K562 (cell line): Measurements from ENCODE around the gene TLE3. TPM values are rescaled to one million over a fixed set of nuclear protein-coding genes. Genes with fewer than 3 reads are reported as not detected.

Source experiments
- ATAC-seq: fragments of 200-7000 bp; cut with Tn5 transposase; 3 replicates; pipeline ENCODE4 v1.9.1; 2020; ENCODE audit warnings: moderate library complexity
- BruUV-seq: library from RNA; stranded (reverse); fragments of 400-500 nt; replicated peaks from 2 replicates; lab custom pipeline; 2021; lab: Mats Ljungman, UMichigan
- CTCF ChIA-PET: fragments of 300-600 bp; formaldehyde crosslinking; extraction: SDS; loops from one replicate; lab custom pipeline; 2021; ENCODE audit warnings: low intra/inter-chr PET ratio; lab: Yijun Ruan, JAX
- POLR2A ChIA-PET: fragments of 300-600, 350-650 bp; sonication (Branson Sonifier 250); formaldehyde crosslinking; extraction: SDS; loops from one replicate; lab custom pipeline; 2021; ENCODE audit warnings: antibody characterized with exemption, inconsistent platforms; lab: Yijun Ruan, JAX
- DNase-seq, 4 experiments: peaks; one replicate each; pipeline versions ENCODE4 v3.0.0 to v3.0.0-alpha.2; 2011 to 2018; ENCODE audit warnings: low spot score in 3 of 4, mixed read lengths in 3 of 4; ENCODE audit errors: extremely low read depth in 1 of 4
- FAIRE-seq: peaks from 2 replicates; lab custom pipeline; 2011; peaks lifted over from hg19 to GRCh38; lab: Jason Lieb, UNC
- H2AFZ ChIP-seq: 2 replicates; pipeline ENCODE4 v1.6.0; 2011; ENCODE audit warnings: low read depth, low read length, control low read depth, inconsistent platforms
- H3K27ac ChIP-seq: fragments of 200-600 bp; 3 replicates; pipeline ENCODE4 v1.8.0; 2011; ENCODE audit warnings: low read depth, mild to moderate bottlenecking, control low read depth, inconsistent platforms, low read length, moderate library complexity, mixed read lengths; ENCODE audit errors: extremely low read depth
- H3K27me3 ChIP-seq, 2 experiments: fragments of 300-600 bp in 1 of 2; 2 replicates in 1 of 2; 3 replicates in 1 of 2; pipeline versions ENCODE4 v1.6.0 to v1.8.0; 2011; ENCODE audit warnings: inconsistent platforms in 2 of 2, low read length in 2 of 2, mild to moderate bottlenecking in 1 of 2, mixed read lengths in 1 of 2, moderate library complexity in 1 of 2; ENCODE audit not compliant: control insufficient read depth in 2 of 2, insufficient read depth in 2 of 2
- H3K36me3 ChIP-seq: fragments of 300-600 bp; 3 replicates; pipeline ENCODE4 v1.8.0; 2011; ENCODE audit warnings: mild to moderate bottlenecking, low read length, inconsistent platforms; ENCODE audit not compliant: control insufficient read depth, insufficient read depth
- H3K4me1 ChIP-seq, 2 experiments: fragments of 200-600 bp in 1 of 2; replicated peaks in 1 of 2; 2 replicates in 1 of 2; 3 replicates in 1 of 2; pipeline versions ENCODE4 v1.5.1 to v1.8.0; 2011; ENCODE audit warnings: inconsistent platforms in 2 of 2, low read length in 2 of 2, mild to moderate bottlenecking in 1 of 2, mixed read lengths in 1 of 2, moderate library complexity in 1 of 2; ENCODE audit not compliant: control insufficient read depth in 2 of 2, insufficient read depth in 2 of 2
- H3K4me2 ChIP-seq: 2 replicates; pipeline ENCODE4 v1.6.1; 2011; ENCODE audit warnings: low read length, control low read depth, inconsistent platforms, mixed read lengths; ENCODE audit not compliant: insufficient read depth
- H3K4me3 ChIP-seq: fragments of 200-600 bp; sonication (generic), shearing (Covaris generic); 2 replicates; pipeline ENCODE4 v1.5.1; 2016; ENCODE audit warnings: control low read depth, inconsistent platforms
- H3K79me2 ChIP-seq: fragments of 200-600 bp; 3 replicates; pipeline ENCODE4 v1.8.0; 2011; ENCODE audit warnings: low read length, inconsistent platforms; ENCODE audit not compliant: control insufficient read depth, insufficient read depth
- H3K9ac ChIP-seq, 2 experiments: 2 replicates each; pipeline versions ENCODE4 v1.6.0 to v1.6.1; 2011; ENCODE audit warnings: low read depth in 2 of 2, low read length in 2 of 2, control low read depth in 1 of 2, inconsistent platforms in 1 of 2, mild to moderate bottlenecking in 1 of 2, mixed read lengths in 1 of 2; ENCODE audit not compliant: insufficient read depth in 1 of 2
- H3K9me1 ChIP-seq: one replicate; pipeline ENCODE4 v1.6.0; 2011; ENCODE audit warnings: inconsistent platforms, mild to moderate bottlenecking, low read length, moderate library complexity; ENCODE audit not compliant: control insufficient read depth, insufficient read depth
- H3K9me3 ChIP-seq: replicated peaks from 2 replicates; pipeline ENCODE4 v1.5.1; 2011; ENCODE audit warnings: low read depth, low read length, inconsistent platforms; ENCODE audit not compliant: control insufficient read depth, insufficient read depth
- H4K20me1 ChIP-seq: replicated peaks from 2 replicates; pipeline ENCODE4 v1.6.1; 2011; ENCODE audit warnings: low read length, inconsistent platforms, mixed read lengths; ENCODE audit not compliant: control insufficient read depth, insufficient read depth
- CBX8 ChIP-seq: fragments of 200-600 bp; sonication (generic); IDR thresholded peaks from 2 replicates; pipeline ENCODE4 v1.6.1; 2012; ENCODE audit warnings: borderline replicate concordance, mixed run types, low read depth, mild to moderate bottlenecking, moderate library complexity, mixed read lengths, low read length, control low read depth, inconsistent platforms; ENCODE audit not compliant: poor library complexity, severe bottlenecking; ENCODE audit errors: extremely low read depth
- DACH1 ChIP-seq: fragments of 450-650 bp; IDR thresholded peaks from 2 replicates; pipeline ENCODE4 v1.6.1; 2018; ENCODE audit not compliant: partially characterized antibody
- HMG20B ChIP-seq: fragments of 250-450 bp; sonication (Bioruptor Pico); IDR thresholded peaks from 2 replicates; pipeline ENCODE4 v1.5.0; 2021; ENCODE audit warnings: mild to moderate bottlenecking
- MAFF ChIP-seq: IDR thresholded peaks from 2 replicates; pipeline ENCODE4 v1.6.1; 2012; ENCODE audit warnings: low read length, improper control_type of control experiment
- WGBS: fragments of 100-300 bp; shearing (Covaris generic); methylation state at CpG from one replicate; pipeline ENCODE4 v1.1.6; 2016; ENCODE audit warnings: low coverage, mixed read lengths; ENCODE audit not compliant: insufficient coverage; ENCODE audit errors: missing lambda C conversion rate; 5-methylcytosine and 5-hydroxymethylcytosine counted together
- in situ Hi-C: fragments of 300-500 bp; cut with MboI; formaldehyde crosslinking; loops from 4 replicates; pipeline ENCODE4 v1.15.0; 2018; ENCODE audit warnings: inconsistent platforms, mixed read lengths
- intact Hi-C: fragments of 100-400 bp; cut with micrococcal nuclease; formaldehyde crosslinking; loops from 2 replicates; pipeline ENCODE4 v1.14.2; 2022
- polyA plus RNA-seq, 8 experiments: library from polyadenylated mRNA; depleted of rRNA in 4 of 8; stranded (reverse) in 5 of 8; unstranded in 3 of 8; fragments of >200 nt; fragmentation: Nextera tagmentation in 2 of 8; fragmentation: Illumina TruSeq in 1 of 8; extraction: Ambion mirVana in 2 of 8; extraction: Trizol in 1 of 8; gene quantifications; 2 replicates each; pipeline versions ENCODE4 v1.2.1 to v1.2.3, GENCODE V29; 2011 to 2014; ENCODE audit warnings: inconsistent platforms in 1 of 8, missing spikeins in 1 of 8
- total RNA-seq, 7 experiments: library from RNA; depleted of rRNA in 6 of 7; stranded (reverse); fragments of >200 nt in 6 of 7; fragmentation: Illumina TruSeq in 2 of 7; extraction: Trizol in 2 of 7; gene quantifications; 2 replicates each; pipeline versions ENCODE4 v1.2.1 to v1.2.3, GENCODE V29; 2011 to 2021; ENCODE audit warnings: low replicate concordance in 1 of 7
- TF ChIP-seq, protein P1 (sequence below): fragments of 200-600 bp; sonication (generic); IDR thresholded peaks from one replicate; pipeline ENCODE4 v1.6.1; 2012; ENCODE audit warnings: mild to moderate bottlenecking, low read depth, low read length, inconsistent platforms

The TLE3 gene
- total and polyA plus RNA-seq, 9 of the 15 experiments (the other 6 are each of a cell fraction or from before 2014, with no cell fraction given), result 1.5 to 84.2 (median 14.1) TPM

GRCh38 chr15:70082281-70082900 is 15.3 kb downstream of the TLE3 start:
- Histone ChIP-seq H3K27ac (no peak overlapping the region), H3K9ac (no peak overlapping the region), H3K4me2 (no peak overlapping the region), H3K9me1 (peaks cover 6% of the 10 kb centered on the region), H4K20me1 (peaks cover 18% of the 10 kb centered on the region), H3K79me2 (peaks cover 67% of the 10 kb centered on the region), H2AFZ (no peak overlapping the region), H3K9me3 (no peaks in the 10 kb centered on the region), H3K27me3 (no peaks in the 10 kb centered on the region), H3K4me1 (peaks cover 7 to 15% of the 10 kb centered on the region in 2 experiments; a peak in 4 of 5 replicates), H3K36me3 (peaks cover 98% of the 10 kb centered on the region), H3K4me3 (no peak overlapping the region)
- in situ Hi-C loops, result no loop called here
- ChIA-PET CTCF (no interaction called here), POLR2A (interaction anchor here (0.5 to 0.9 kb wide), 4 partner anchors 10 to 130 kb away, joined by 3 read pairs; no protein-coding TSS in a partner anchor)
- no peak for FAIRE-seq
- no TSS peak for BruUV-seq
- intact Hi-C loops, result no loop called here
- 95% methylated on average over 8 of the region's 12 CpGs for WGBS
- DNase-seq, result no peak
- TF ChIP-seq HMG20B (CRISPR knock-in tag), result no peak
- TF ChIP-seq, protein P1, sequence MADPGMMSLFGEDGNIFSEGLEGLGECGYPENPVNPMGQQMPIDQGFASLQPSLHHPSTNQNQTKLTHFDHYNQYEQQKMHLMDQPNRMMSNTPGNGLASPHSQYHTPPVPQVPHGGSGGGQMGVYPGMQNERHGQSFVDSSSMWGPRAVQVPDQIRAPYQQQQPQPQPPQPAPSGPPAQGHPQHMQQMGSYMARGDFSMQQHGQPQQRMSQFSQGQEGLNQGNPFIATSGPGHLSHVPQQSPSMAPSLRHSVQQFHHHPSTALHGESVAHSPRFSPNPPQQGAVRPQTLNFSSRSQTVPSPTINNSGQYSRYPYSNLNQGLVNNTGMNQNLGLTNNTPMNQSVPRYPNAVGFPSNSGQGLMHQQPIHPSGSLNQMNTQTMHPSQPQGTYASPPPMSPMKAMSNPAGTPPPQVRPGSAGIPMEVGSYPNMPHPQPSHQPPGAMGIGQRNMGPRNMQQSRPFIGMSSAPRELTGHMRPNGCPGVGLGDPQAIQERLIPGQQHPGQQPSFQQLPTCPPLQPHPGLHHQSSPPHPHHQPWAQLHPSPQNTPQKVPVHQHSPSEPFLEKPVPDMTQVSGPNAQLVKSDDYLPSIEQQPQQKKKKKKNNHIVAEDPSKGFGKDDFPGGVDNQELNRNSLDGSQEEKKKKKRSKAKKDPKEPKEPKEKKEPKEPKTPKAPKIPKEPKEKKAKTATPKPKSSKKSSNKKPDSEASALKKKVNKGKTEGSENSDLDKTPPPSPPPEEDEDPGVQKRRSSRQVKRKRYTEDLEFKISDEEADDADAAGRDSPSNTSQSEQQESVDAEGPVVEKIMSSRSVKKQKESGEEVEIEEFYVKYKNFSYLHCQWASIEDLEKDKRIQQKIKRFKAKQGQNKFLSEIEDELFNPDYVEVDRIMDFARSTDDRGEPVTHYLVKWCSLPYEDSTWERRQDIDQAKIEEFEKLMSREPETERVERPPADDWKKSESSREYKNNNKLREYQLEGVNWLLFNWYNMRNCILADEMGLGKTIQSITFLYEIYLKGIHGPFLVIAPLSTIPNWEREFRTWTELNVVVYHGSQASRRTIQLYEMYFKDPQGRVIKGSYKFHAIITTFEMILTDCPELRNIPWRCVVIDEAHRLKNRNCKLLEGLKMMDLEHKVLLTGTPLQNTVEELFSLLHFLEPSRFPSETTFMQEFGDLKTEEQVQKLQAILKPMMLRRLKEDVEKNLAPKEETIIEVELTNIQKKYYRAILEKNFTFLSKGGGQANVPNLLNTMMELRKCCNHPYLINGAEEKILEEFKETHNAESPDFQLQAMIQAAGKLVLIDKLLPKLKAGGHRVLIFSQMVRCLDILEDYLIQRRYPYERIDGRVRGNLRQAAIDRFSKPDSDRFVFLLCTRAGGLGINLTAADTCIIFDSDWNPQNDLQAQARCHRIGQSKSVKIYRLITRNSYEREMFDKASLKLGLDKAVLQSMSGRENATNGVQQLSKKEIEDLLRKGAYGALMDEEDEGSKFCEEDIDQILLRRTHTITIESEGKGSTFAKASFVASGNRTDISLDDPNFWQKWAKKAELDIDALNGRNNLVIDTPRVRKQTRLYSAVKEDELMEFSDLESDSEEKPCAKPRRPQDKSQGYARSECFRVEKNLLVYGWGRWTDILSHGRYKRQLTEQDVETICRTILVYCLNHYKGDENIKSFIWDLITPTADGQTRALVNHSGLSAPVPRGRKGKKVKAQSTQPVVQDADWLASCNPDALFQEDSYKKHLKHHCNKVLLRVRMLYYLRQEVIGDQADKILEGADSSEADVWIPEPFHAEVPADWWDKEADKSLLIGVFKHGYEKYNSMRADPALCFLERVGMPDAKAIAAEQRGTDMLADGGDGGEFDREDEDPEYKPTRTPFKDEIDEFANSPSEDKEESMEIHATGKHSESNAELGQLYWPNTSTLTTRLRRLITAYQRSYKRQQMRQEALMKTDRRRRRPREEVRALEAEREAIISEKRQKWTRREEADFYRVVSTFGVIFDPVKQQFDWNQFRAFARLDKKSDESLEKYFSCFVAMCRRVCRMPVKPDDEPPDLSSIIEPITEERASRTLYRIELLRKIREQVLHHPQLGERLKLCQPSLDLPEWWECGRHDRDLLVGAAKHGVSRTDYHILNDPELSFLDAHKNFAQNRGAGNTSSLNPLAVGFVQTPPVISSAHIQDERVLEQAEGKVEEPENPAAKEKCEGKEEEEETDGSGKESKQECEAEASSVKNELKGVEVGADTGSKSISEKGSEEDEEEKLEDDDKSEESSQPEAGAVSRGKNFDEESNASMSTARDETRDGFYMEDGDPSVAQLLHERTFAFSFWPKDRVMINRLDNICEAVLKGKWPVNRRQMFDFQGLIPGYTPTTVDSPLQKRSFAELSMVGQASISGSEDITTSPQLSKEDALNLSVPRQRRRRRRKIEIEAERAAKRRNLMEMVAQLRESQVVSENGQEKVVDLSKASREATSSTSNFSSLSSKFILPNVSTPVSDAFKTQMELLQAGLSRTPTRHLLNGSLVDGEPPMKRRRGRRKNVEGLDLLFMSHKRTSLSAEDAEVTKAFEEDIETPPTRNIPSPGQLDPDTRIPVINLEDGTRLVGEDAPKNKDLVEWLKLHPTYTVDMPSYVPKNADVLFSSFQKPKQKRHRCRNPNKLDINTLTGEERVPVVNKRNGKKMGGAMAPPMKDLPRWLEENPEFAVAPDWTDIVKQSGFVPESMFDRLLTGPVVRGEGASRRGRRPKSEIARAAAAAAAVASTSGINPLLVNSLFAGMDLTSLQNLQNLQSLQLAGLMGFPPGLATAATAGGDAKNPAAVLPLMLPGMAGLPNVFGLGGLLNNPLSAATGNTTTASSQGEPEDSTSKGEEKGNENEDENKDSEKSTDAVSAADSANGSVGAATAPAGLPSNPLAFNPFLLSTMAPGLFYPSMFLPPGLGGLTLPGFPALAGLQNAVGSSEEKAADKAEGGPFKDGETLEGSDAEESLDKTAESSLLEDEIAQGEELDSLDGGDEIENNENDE, result no peak
- no peak for TF ChIP-seq DACH1
- no peak for TF ChIP-seq MAFF
- TF ChIP-seq CBX8, result no peak
- TF ChIP-seq, all 486 proteins: peak for 0
- no peak for ATAC-seq
